ENCODE measurements around the gene ANP32A.
"Not testable (repeated sequence)": the region's sequence is repeated elsewhere in the genome, so short reads cannot be mapped to it uniquely, and the experiment has no call there.

The ANP32A gene

DNA sequence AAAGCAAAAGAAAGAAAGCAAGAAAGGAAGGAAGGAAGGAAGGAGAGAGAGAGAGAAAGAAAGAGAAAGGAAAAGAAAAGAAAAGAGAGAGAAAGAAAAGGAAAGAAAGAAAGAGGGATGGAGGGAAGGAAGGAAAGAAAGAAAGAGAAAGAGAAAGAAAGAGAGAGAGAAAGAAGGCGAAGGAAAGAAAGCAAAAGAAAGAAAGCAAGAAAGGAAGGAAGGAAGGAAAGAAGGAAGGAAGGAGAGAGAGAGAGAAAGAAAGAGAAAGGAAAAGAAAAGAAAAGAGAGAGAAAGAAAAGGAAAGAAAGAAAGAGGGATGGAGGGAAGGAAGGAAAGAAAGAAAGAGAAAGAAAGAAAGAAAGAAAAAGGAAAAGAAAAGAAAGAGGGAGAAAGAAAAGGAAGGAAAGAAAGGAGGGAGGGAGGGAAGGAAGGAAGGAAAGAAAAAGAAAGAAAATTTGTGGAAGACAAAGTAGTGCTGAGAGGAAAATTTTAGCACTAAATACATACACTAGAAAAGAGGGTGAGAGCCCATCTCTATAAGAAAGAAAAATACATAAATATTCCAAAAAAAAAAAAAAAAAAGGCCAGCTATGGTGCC is 60.6 kb downstream of the ANP32A start:
- not testable (repeated sequence) for DNase-seq (ENCODE audit: low read depth in 4 of 4, low spot score in 1 of 4)

DNA sequence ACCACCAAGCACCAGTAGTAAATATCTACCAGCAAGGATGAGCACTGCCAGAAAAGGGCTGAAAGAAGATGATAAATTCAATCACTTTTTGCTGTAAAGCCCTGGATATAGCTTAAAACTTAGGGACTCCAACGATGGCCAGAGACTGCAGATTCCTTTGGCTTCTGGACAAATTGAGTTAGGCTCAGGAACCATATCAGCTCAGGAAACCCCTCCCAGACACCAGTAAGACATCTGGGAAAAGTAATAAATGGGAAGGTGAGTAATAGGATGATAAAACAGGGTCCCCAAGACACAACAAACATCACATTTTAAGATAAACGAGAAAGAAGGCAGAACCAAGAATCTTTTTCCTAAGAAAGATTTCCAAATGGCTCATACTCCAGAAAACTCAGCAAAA is 65.0 kb downstream of the ANP32A start:
- DNase-seq (ENCODE audit: low read depth in 4 of 4, low spot score in 1 of 4), result no peak

DNA sequence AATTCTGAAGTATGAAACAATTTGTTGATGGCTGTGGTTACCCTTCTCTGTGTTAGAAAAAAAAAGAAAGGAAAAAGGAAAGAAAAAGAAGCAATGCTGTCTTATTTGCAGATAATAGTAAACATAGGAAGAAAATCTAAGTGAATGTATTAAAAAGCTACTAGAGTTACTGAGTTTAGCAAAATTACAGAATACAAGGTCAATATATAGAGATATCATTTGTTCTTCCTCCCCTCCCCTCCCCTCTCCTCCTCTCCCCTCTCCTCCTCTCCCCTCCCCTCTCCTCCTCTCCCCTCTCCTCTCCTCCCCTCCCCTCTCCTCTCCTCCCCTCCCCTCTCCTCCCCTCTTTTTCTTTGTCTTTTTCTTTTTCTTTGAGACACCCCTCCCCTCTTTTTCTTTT is 69.1 kb downstream of the ANP32A start:
- DNase-seq (ENCODE audit: low read depth in 4 of 4, low spot score in 1 of 4), result no peak

DNA sequence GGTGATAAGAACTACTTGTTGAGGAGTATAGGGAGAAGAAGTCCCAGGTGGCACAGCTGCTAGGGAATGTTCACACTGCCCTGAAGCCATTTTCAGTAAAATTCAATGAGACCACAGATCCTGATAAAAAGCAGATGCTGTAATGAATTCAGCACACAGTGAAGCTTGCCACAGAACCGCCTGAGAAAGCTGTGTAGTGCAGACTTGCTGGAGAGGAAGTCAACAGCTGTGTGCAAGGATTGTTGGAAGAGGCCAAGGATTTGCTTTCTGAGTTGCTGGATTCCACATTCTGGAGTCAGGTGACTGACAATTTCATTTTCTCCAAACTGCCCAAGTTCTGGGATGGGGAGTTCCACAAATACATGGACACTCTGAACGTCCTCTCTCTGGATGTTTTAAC is 70.9 kb downstream of the ANP32A start:
- DNase-seq (ENCODE audit: low read depth in 4 of 4, low spot score in 1 of 4), result no peak

DNA sequence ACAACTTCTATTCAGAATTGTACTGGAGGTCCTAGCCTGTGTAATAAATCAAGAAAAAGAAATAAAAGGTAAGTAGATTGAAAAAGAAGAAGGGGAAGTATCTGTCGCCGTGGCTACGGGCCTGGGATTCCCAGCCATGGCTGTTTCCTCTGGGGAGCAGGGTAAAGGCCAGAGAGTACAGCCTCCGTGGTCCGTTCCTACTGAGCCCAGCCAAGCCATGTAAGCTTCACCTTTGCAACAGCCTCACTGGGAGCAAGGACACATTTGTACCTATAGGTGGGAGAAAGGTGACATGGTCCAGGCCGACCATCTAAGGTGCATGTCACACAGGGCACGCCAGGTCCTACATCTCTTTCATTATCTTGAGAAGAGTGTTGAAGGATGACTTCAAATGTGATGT is 71.3 kb downstream of the ANP32A start:
- no peak for DNase-seq (ENCODE audit: low read depth in 4 of 4, low spot score in 1 of 4)

DNA sequence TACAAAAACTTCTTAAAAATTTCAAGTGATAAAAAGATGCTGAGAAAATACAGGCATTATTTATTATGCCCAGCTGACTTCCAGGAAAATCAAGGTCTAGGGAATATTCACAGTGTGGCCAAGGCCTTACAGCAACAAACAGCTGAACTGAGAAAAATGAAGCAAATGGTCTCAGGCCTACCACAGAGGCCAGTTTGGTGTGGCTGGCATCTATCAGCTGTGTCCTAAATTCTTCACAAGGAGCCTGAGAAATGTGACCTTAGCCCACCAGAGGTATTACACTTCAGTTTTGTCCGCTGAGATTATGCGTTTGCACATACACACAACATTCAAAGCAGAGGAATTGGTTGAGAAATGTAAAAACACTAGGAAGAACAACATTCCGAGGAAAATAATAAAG is 77.4 kb downstream of the ANP32A start:
- DNase-seq (ENCODE audit: low read depth in 4 of 4, low spot score in 1 of 4), result no peak

DNA sequence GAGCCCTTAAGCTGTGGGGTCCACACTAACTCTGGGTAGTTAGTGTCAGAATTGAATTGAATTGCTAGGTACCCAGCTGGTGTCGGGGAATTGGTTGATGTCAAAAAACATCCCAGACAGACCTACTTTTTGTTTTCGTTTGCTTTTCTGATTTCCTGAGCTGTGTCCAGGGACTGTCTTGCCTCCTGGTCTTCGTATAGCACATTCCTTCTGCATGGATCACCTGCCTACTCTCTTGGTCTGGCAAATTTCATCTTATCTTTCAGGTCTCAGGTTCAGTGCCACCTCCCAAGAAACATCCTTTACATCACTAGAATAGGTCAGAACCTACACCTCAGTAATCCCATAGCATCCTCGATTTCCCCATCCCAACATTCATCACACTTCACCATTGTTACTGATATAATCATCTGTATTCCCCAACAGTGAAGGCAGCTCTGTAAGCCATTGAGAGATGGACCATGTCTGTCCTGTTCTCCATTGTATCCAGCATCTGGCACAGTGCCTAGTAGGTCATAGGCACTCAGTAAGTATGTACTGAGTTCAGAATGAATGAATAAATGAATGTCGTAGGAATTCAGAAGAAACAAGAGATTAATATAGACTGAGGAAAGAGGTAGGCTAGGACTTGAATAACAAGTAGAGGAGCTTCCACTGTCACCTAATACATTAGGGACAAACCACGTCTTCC is 81.2 kb downstream of the ANP32A start:
- no peak for DNase-seq (ENCODE audit: low read depth in 4 of 4, low spot score in 1 of 4)

DNA sequence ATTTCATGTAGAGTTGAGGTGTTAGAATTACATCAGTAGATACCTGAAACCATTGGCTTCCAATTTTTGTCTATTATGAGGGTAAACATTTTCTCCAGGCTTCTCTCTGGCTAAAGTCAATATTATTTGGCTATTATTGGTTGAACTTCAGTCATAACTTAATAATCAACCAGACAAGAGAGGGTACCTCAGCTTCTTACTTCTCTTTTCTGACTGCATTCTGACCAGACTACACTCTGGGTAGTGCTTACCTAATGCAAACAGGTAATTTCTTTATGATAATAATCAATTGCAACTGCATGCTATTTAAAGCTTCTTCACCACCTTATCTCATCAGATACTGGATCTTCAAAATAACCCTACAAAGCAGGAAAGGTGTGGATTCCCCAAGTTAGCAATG is 85.1 kb downstream of the ANP32A start:
- no peak for DNase-seq (ENCODE audit: low read depth in 4 of 4, low spot score in 1 of 4)

DNA sequence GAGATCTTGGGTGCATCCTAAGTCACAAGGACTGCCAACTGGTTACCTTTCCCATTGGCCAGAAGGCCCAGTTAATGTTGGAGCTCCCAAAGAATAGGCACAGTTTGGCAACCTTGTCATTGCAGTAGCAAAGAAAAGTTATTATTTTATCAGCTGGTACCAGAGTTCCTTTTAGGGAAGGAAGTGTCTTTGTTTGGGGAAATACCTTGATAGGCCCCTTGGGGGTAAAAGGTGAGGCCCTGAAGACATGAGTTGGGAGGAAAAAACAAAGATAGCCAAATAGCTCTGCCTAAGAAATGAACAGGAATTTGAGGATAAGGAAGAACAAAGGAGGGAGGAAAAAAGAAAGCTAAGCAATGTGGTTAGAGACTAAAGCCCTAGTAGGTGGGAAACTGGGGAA is 85.8 kb downstream of the ANP32A start:
- DNase-seq (ENCODE audit: low read depth in 4 of 4, low spot score in 1 of 4), result no peak

DNA sequence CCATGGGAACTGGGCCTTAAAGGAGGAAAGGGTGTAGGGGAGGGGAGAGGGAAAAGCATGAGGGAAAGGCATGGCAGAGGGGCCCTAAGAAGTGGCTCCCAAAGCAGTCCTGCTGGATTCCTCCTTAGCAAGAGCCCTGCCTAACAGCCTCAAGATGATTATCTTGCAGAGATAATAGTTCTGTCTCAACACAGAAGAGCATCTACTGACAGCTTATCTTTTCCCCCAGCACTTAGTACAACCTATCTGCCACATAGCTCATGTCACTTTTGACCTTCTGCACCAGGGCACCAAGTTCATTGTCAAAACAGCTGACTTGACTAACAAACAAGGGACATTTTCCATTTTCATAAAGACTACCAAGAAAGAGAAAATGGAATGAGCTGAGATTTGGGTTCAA is 86.3 kb downstream of the ANP32A start:
- no peak for DNase-seq (ENCODE audit: low read depth in 4 of 4, low spot score in 1 of 4)

DNA sequence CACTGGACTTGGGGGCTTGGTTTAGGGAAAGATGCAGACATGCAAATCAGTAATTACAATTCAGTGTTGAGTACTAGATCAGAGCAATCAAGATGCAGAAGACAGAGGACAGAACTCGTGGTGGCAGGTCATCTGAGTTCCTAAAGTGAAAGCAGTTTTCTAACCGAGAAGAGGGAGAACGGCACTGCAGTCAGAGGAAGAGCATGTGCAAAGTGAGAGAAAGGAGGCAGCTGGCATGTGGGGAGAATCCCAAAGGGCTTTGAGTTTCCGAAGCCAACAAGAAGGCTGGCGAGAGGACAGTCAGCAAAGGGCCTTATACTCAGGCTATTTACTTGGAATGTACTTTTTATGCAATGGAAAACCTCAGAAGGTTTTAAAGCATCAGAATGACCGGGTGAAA is 87.0 kb downstream of the ANP32A start:
- no peak for DNase-seq (ENCODE audit: low read depth in 4 of 4, low spot score in 1 of 4)

DNA sequence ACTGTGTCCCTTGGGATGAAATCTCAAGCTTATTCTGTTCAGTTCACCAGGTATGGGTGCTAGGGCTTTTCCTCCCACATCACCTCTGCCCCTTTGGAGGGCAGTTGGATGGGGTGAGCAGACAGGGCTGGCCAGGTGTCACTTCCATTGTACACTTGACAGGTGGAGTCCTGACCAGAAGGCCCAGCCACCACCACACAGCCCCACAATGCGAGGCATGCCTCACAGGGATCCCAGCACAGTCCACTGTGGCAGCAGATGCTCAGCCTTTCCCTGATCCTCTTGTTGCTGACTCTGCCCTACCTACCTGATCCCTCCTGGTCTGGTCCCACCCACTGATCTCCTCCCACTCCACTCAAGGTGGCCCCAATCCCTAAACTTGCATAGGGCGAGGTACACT is 88.2 kb downstream of the ANP32A start:
- no peak for DNase-seq (ENCODE audit: low read depth in 4 of 4, low spot score in 1 of 4)

DNA sequence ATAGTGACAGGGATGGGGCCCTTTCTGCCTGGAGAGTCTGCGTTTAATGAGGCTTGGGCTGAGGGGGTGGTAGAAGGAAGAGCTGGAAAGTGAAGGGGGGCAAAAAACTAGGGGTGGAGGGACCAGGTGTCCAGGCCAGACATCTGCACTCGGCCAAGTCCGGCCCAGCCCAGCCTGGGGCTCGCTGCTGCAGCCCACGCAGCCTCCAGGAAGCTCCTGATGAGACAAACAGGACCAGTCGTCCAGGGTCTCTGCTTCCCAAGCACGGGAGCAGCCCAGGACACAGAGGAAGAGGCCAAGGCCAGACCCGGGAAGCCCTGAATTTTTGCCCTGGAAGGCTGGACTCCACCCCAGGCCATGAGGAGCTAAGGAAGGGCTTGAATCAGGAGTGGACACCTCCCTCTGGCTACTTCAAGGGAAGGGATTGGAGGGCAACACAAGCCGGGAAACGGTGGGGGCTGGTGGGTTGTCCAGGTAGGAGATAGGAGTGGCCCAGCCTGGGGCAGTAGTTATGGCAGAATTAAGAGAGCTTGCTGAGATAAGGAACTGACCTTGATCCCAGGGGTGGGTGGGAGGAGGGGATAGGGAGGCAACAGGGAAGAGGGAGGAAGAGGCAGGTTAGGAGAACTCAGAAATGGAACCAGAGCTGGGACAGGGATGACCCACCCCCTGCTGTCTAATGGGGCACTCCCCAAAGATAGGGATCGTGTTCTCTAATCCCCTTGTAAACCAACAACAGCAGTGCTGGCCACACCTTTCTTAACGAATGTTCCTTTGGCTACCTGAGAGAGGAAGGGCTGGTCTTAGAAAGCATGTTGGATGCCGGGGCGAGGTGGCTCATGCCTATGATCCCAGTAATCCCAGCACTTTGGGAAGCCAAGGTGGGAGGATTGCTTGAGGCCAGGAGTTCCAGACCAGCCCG is 89.5 kb downstream of the ANP32A start:
- no peak for DNase-seq (ENCODE audit: low read depth in 4 of 4, low spot score in 1 of 4)

DNA sequence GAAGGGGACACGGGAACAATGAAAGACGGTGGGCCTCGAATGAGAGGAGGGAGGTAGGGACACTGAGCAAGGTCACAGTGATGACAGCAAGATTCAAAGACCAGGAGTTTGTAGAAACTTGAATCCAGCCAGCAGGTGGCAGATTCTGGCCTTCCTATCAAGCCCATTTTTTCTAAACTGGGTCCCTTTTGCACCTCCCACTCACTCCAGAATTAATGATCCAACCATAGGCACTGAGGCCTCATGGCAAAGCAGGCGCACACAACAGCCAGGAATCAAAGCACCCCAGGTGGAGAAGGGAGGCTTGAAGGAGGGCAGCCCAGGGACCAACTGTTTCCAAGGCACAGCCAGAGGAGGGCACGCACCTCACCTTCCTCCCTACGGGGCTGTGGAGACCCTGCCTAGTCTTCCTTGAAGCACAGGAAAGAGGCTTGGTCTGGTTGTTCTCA is 90.2 kb downstream of the ANP32A start:
- DNase-seq (ENCODE audit: low read depth in 4 of 4, low spot score in 1 of 4), result no peak

DNA sequence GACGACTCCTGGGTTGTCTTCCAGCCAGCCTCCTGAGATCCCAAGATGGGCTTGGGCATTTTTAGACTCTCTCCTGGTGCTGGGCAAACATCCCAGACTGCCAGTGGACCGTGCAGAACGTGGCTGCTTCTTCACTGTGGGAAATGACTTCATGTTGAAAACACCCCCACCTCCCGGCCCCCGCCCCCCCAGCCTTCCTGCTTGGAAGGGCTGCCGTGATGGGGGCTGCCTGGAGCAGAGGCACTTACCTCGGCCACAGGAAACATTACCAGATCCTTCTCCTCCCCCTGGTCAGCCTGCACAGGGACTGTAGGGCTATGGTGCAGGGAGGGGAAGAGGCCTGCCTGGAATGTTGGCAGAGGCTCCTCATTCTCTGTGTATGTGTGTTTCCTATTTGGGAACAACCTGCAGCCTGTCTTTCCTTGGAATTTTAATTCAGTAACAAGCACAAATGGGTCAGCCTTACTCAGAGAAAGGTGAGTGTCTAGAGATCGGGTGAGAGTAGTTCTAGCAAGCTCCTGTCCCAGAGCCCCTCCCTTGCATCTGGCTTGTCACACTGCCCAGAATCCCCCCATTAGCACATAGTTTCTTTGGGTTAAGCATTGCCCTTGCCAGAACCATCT is 90.8 kb downstream of the ANP32A start:
- DNase-seq (ENCODE audit: low read depth in 4 of 4, low spot score in 1 of 4), result no peak

Data from stimulated activated CD4-positive, alpha-beta T cell treated with anti-CD3 and anti-CD28 coated beads, Interleukin-1b, Interleukin-23, amount 100 ng/mL, for 24 hours (primary cell).